IMR-90 (cell line): ENCODE results near the gene MPPED2. TPM values are rescaled to one million over a fixed set of nuclear protein-coding genes. Genes with fewer than 3 reads are reported as not detected.

Source experiments
- ATAC-seq: fragments of 200-7000 bp; cut with Tn5 transposase; 2 replicates; pipeline ENCODE4 v1.9.1; 2020; ENCODE audit warnings: low read depth, mild to moderate bottlenecking, moderate library complexity
- BruUV-seq: library from RNA; stranded (reverse); fragments of 400-500 nt; replicated peaks from 2 replicates; lab custom pipeline; 2021; lab: Mats Ljungman, UMichigan
- CTCF ChIA-PET: fragments of 300-600 bp; formaldehyde crosslinking; extraction: SDS; loops from one replicate; lab custom pipeline; 2021; ENCODE audit warnings: antibody characterized with exemption; lab: Yijun Ruan, JAX
- POLR2A ChIA-PET: fragments of 300-600 bp; sonication (Branson Sonifier 250); formaldehyde crosslinking; loops from one replicate; lab custom pipeline; 2022; ENCODE audit warnings: antibody characterized with exemption; ENCODE audit not compliant: unreplicated experiment; lab: Charles Lee
- DNase-seq: peaks from one replicate; pipeline ENCODE4 v3.0.0; 2013
- H2AFZ ChIP-seq: replicated peaks from 2 replicates; pipeline ENCODE3; 2013; ENCODE audit warnings: low read length, mild to moderate bottlenecking; ENCODE audit not compliant: poor library complexity
- H2AK5ac ChIP-seq: 2 replicates; pipeline ENCODE4 v1.6.1; 2013; ENCODE audit warnings: low read depth, low read length, inconsistent platforms
- H2AK9ac ChIP-seq: replicated peaks from 2 replicates; pipeline ENCODE3; 2013; ENCODE audit warnings: mild to moderate bottlenecking, low read depth, low read length, moderate library complexity; ENCODE audit not compliant: poor library complexity
- H2BK120ac ChIP-seq: 2 replicates; pipeline ENCODE4 v1.6.1; 2013; ENCODE audit warnings: low read depth, low read length, inconsistent platforms
- H2BK15ac ChIP-seq: 3 replicates; pipeline ENCODE4 v1.6.1; 2013; ENCODE audit warnings: low read depth, low read length, inconsistent platforms
- H2BK20ac ChIP-seq: 2 replicates; pipeline ENCODE4 v1.6.1; 2013; ENCODE audit warnings: low read depth, mild to moderate bottlenecking, inconsistent platforms, low read length, moderate library complexity
- H2BK5ac ChIP-seq: 2 replicates; pipeline ENCODE4 v1.6.1; 2013; ENCODE audit warnings: mild to moderate bottlenecking, low read depth, low read length, inconsistent platforms; ENCODE audit not compliant: poor library complexity, severe bottlenecking
- H3K14ac ChIP-seq: replicated peaks from 2 replicates; pipeline ENCODE4 v1.6.1; 2013; ENCODE audit warnings: low read depth, low read length, inconsistent platforms
- H3K18ac ChIP-seq: 2 replicates; pipeline ENCODE4 v1.6.1; 2013; ENCODE audit warnings: low read depth, low read length, control low read depth
- H3K23ac ChIP-seq: 2 replicates; pipeline ENCODE4 v1.6.1; 2013; ENCODE audit warnings: low read depth, low read length, inconsistent platforms
- H3K27ac ChIP-seq: 2 replicates; pipeline ENCODE4 v1.5.1; 2013; ENCODE audit warnings: mild to moderate bottlenecking, control low read depth, low read length; ENCODE audit not compliant: insufficient read depth
- H3K27me3 ChIP-seq: 2 replicates; pipeline ENCODE4 v1.6.1; 2013; ENCODE audit warnings: low read length; ENCODE audit not compliant: control insufficient read depth, insufficient read depth
- H3K36me3 ChIP-seq: 2 replicates; pipeline ENCODE4 v1.6.1; 2013; ENCODE audit warnings: low read length, mixed read lengths; ENCODE audit not compliant: control insufficient read depth, insufficient read depth
- H3K4ac ChIP-seq: 2 replicates; pipeline ENCODE4 v1.6.1; 2013; ENCODE audit warnings: low read depth, low read length, inconsistent platforms
- H3K4me1 ChIP-seq: 2 replicates; pipeline ENCODE4 v1.6.1; 2013; ENCODE audit warnings: low read length, mixed read lengths; ENCODE audit not compliant: control insufficient read depth, insufficient read depth
- H3K4me2 ChIP-seq: 2 replicates; pipeline ENCODE4 v1.6.1; 2013; ENCODE audit warnings: low read depth, mild to moderate bottlenecking, control low read depth, low read length, moderate library complexity
- H3K4me3 ChIP-seq: 2 replicates; pipeline ENCODE4 v1.5.1; 2013; ENCODE audit warnings: low read depth, mild to moderate bottlenecking, control low read depth, low read length, moderate library complexity; ENCODE audit not compliant: insufficient read depth
- H3K56ac ChIP-seq: 2 replicates; pipeline ENCODE4 v1.6.1; 2013; ENCODE audit warnings: low read length, inconsistent platforms; ENCODE audit not compliant: insufficient read depth; ENCODE audit errors: extremely low read depth
- H3K79me1 ChIP-seq, 2 experiments: 2 replicates each; pipeline ENCODE4 v1.6.1; 2013; ENCODE audit warnings: low read length in 2 of 2, inconsistent platforms in 1 of 2, low read depth in 1 of 2
- H3K9ac ChIP-seq: 2 replicates; pipeline ENCODE4 v1.6.1; 2013; ENCODE audit warnings: low read depth, low read length, control low read depth
- H3K9me1 ChIP-seq: 2 replicates; pipeline ENCODE4 v1.6.1; 2013; ENCODE audit warnings: low read length, inconsistent platforms; ENCODE audit not compliant: insufficient read depth
- H3K9me3 ChIP-seq: 2 replicates; pipeline ENCODE4 v1.6.1; 2013; ENCODE audit warnings: low read length; ENCODE audit not compliant: control insufficient read depth, insufficient read depth
- H4K20me1 ChIP-seq: 2 replicates; pipeline ENCODE4 v1.6.1; 2013; ENCODE audit warnings: low read length, inconsistent platforms; ENCODE audit not compliant: insufficient read depth
- H4K5ac ChIP-seq: 2 replicates; pipeline ENCODE4 v1.6.1; 2013; ENCODE audit warnings: mild to moderate bottlenecking, low read depth, low read length, control low read depth
- H4K8ac ChIP-seq, 2 experiments: 2 replicates each; pipeline ENCODE4 v1.6.1; 2013; ENCODE audit warnings: low read depth in 2 of 2, low read length in 2 of 2, control low read depth in 1 of 2, inconsistent platforms in 1 of 2
- H4K91ac ChIP-seq: 2 replicates; pipeline ENCODE4 v1.6.1; 2013; ENCODE audit warnings: low read depth, low read length, inconsistent platforms; ENCODE audit not compliant: insufficient read depth
- BHLHE40 ChIP-seq: fragments of 150-350 bp; IDR thresholded peaks from 2 replicates; pipeline ENCODE4 v1.6.1; 2016; ENCODE audit warnings: mild to moderate bottlenecking, low read depth, low read length
- CEBPB ChIP-seq: IDR thresholded peaks from 2 replicates; pipeline ENCODE4 v1.6.1; 2012; ENCODE audit warnings: low read depth, low read length, improper control_type of control experiment
- CHD1 ChIP-seq: IDR thresholded peaks from 2 replicates; pipeline ENCODE4 v1.6.1; 2012; ENCODE audit warnings: low read depth, low read length, improper control_type of control experiment
- CTCF ChIP-seq: conservative IDR thresholded peaks from 2 replicates; pipeline ENCODE4 v1.5.1; 2012; ENCODE audit warnings: mild to moderate bottlenecking, low read depth, low read length, improper control_type of control experiment
- FOS ChIP-seq: fragments of 150-350 bp; IDR thresholded peaks from 2 replicates; pipeline ENCODE4 v1.6.1; 2016; ENCODE audit warnings: low read depth, low read length
- MAFK ChIP-seq: IDR thresholded peaks from 2 replicates; pipeline ENCODE4 v1.6.1; 2012; ENCODE audit warnings: low read depth, low read length, improper control_type of control experiment
- MAZ ChIP-seq: IDR thresholded peaks from 2 replicates; pipeline ENCODE4 v1.6.1; 2012; ENCODE audit warnings: low read depth, mild to moderate bottlenecking, low read length, improper control_type of control experiment, moderate library complexity, borderline replicate concordance
- MXI1 ChIP-seq: IDR thresholded peaks from 2 replicates; pipeline ENCODE4 v1.6.1; 2012; ENCODE audit warnings: low read depth, mild to moderate bottlenecking, low read length, moderate library complexity, borderline replicate concordance
- NFE2L2 ChIP-seq: fragments of 150-350 bp; IDR thresholded peaks from 2 replicates; pipeline ENCODE4 v1.6.1; 2016; ENCODE audit warnings: low read depth, mild to moderate bottlenecking, low read length
- POLR2A ChIP-seq: IDR thresholded peaks from 2 replicates; pipeline ENCODE4 v1.6.1; 2012; ENCODE audit warnings: mild to moderate bottlenecking, low read depth, low read length
- RAD21 ChIP-seq: IDR thresholded peaks from 2 replicates; pipeline ENCODE4 v1.6.1; 2012; ENCODE audit warnings: low read length, improper control_type of control experiment
- RCOR1 ChIP-seq: IDR thresholded peaks from 2 replicates; pipeline ENCODE4 v1.6.1; 2012; ENCODE audit warnings: mild to moderate bottlenecking, low read length, improper control_type of control experiment; ENCODE audit not compliant: insufficient replicate concordance
- RFX5 ChIP-seq: IDR thresholded peaks from 2 replicates; pipeline ENCODE4 v1.8.0; 2012; ENCODE audit warnings: low read depth, mild to moderate bottlenecking, low read length, moderate library complexity
- SMC3 ChIP-seq: fragments of 150-350 bp; IDR thresholded peaks from 2 replicates; pipeline ENCODE4 v1.6.1; 2016; ENCODE audit warnings: low read depth, mild to moderate bottlenecking, antibody characterized with exemption, low read length, moderate library complexity
- USF2 ChIP-seq: fragments of 150-350 bp; IDR thresholded peaks from 2 replicates; pipeline ENCODE4 v1.6.1; 2017; ENCODE audit warnings: mild to moderate bottlenecking, antibody characterized with exemption, low read length, low read depth
- WGBS, 2 experiments: methylation state at CpG; one replicate each; pipeline versions ENCODE4 v1.1.5 to v1.1.7; 2013; ENCODE audit warnings: missing lambda C conversion rate in 2 of 2; ENCODE audit not compliant: insufficient read length in 1 of 2; ENCODE audit errors: extremely low coverage in 2 of 2; 5-methylcytosine and 5-hydroxymethylcytosine counted together
- dilution Hi-C: fragments of 300-500 bp; cut with HindIII; formaldehyde crosslinking; loops from one replicate; pipeline ENCODE4 v1.14.3; 2018; ENCODE audit warnings: low sequenced_read_pairs; ENCODE audit not compliant: unreplicated experiment
- in situ Hi-C: fragments of 300-500 bp; cut with MboI; formaldehyde crosslinking; loops from 3 replicates; pipeline ENCODE4 v1.14.3; 2019; ENCODE audit warnings: low sequenced_read_pairs, inconsistent platforms, mixed read lengths
- intact Hi-C: fragments of 100-400 bp; cut with micrococcal nuclease; formaldehyde crosslinking; loops from 2 replicates; pipeline ENCODE4 v1.10.0; 2022
- polyA plus RNA-seq, 3 experiments: library from polyadenylated mRNA; depleted of rRNA; stranded (reverse); fragments of >200 nt; gene quantifications; 2 replicates each; pipeline ENCODE4 v1.2.3, GENCODE V29; 2012; ENCODE audit warnings: low replicate concordance in 1 of 3
- total RNA-seq: library from RNA; depleted of rRNA; stranded (reverse); fragments of >200 nt; gene quantifications from 2 replicates; pipeline ENCODE4 v1.2.3, GENCODE V29; 2012
- TF ChIP-seq, protein P1 (sequence below): fragments of 150-350 bp; IDR thresholded peaks from 2 replicates; pipeline ENCODE4 v1.6.1; 2016; ENCODE audit warnings: low read depth, mild to moderate bottlenecking, low read length, moderate library complexity, borderline replicate concordance

The MPPED2 gene
- total and polyA plus RNA-seq, 2 of the 4 experiments (the other 2 are of a cell fraction): 0.10 TPM; not detected in 1

DNA sequence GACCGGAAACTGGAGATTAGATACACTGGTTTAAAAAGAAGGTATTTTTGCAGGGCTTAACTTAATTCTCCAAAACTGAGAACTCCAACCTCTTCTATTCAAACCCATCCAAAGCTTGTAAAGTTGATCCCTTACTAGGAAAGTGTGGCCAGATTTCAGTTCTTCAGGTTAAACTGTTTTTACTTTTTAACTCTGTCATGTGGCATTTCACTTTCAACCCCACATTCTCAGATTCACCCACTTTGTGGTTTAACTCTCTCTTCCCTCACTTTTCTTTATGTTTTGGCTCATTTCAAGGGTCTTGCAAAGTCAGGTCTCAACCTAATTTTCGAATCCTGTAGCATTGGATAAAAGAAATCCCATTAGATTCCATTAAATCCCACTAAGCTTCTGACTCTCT, 75.4 kb downstream of the MPPED2 start:
- Histone ChIP-seq H2AK9ac (no peak overlapping the region), H4K91ac (no peak overlapping the region), H3K4ac (no peak overlapping the region), H2AK5ac (no peak overlapping the region), H2BK5ac (no peak overlapping the region), H3K9me3 (no peaks in the 10 kb centered on the region), H2BK15ac (no peak overlapping the region), H3K18ac (no peak overlapping the region), H3K27me3 (no peaks in the 10 kb centered on the region), H3K27ac (no peak overlapping the region), H3K14ac (no peak overlapping the region), H3K79me1 (no peaks in the 10 kb centered on the region), H3K4me1 (no peaks in the 10 kb centered on the region), H3K4me2 (no peak overlapping the region), H3K9me1 (no peaks in the 10 kb centered on the region), H4K20me1 (no peaks in the 10 kb centered on the region), H3K23ac (no peak overlapping the region), H3K9ac (no peak overlapping the region), H4K8ac (no peak overlapping the region), H3K4me3 (no peak overlapping the region), H3K56ac (no peak overlapping the region), H3K36me3 (no peaks in the 10 kb centered on the region), H2BK120ac (no peak overlapping the region), H4K5ac (no peak overlapping the region), H2AFZ (no peak overlapping the region), H2BK20ac (no peak overlapping the region)
- in situ Hi-C loops (loop anchor here (5.0 kb wide), 1 partner anchor 52 kb away; no protein-coding TSS in a partner anchor), intact Hi-C loops (no loop called here), dilution Hi-C loops (no loop called here)
- TF ChIP-seq RCOR1 (no peak), USF2 (no peak), RFX5 (no peak), CEBPB (no peak), MAFK (no peak), CHD1 (no peak), RAD21 (no peak), FOS (no peak), POLR2A (no peak), MAZ (no peak), SMC3 (no peak), NFE2L2 (no peak), CTCF (no peak), MXI1 (no peak), BHLHE40 (no peak)
- TF ChIP-seq, protein P1, sequence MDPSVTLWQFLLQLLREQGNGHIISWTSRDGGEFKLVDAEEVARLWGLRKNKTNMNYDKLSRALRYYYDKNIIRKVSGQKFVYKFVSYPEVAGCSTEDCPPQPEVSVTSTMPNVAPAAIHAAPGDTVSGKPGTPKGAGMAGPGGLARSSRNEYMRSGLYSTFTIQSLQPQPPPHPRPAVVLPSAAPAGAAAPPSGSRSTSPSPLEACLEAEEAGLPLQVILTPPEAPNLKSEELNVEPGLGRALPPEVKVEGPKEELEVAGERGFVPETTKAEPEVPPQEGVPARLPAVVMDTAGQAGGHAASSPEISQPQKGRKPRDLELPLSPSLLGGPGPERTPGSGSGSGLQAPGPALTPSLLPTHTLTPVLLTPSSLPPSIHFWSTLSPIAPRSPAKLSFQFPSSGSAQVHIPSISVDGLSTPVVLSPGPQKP: no peak
- ATAC-seq (no peak), DNase-seq (no peak)
- BruUV-seq: no TSS peak
- POLR2A ChIA-PET: no interaction called here
- CTCF ChIA-PET: no interaction called here
- no CpG with 5 or more reads among the region's 2 CpGs for WGBS, 2 experiments
